Retinal pigment epithelial cell (primary cell): Measurements from ENCODE around the gene DDB1.
A peak's percentile ranks its signal among the peaks of the same experiment; 100 is the strongest.

Experiments used
- DNase-seq: peaks from one replicate; pipeline ENCODE4 v3.0.0-alpha.2; 2010; ENCODE audit warnings: low read depth
- H3K4me3 ChIP-seq: 2 replicates; pipeline ENCODE4 v1.5.1; 2011; ENCODE audit warnings: mild to moderate bottlenecking, low read length, control low read depth, moderate library complexity
- TF ChIP-seq, protein P1 (sequence below): conservative IDR thresholded peaks from 2 replicates; pipeline ENCODE4 v1.5.1; 2011; ENCODE audit warnings: low read depth, low read length, control low read depth, inconsistent platforms

DDB1 gene

DNA sequence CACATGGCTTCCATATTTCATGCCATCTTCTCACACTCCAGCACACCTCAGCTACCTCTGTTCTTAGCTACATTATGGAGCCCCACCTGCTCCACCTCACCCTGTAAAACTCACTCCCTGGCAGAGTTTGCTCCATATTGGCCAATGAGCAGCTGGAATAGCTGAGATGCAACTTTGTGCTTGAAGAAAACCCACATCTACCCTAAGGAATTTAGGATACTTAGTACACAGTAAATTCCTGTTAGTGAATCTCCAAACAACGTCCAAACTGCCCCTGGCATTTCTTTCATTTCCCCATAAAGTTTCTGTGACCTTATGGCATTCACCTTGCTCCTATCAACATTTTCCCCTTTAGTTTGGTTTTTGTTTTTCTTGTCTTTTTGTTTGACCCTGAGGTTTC is 35.6 kb downstream of the DDB1 start:
- TF ChIP-seq, protein P1, sequence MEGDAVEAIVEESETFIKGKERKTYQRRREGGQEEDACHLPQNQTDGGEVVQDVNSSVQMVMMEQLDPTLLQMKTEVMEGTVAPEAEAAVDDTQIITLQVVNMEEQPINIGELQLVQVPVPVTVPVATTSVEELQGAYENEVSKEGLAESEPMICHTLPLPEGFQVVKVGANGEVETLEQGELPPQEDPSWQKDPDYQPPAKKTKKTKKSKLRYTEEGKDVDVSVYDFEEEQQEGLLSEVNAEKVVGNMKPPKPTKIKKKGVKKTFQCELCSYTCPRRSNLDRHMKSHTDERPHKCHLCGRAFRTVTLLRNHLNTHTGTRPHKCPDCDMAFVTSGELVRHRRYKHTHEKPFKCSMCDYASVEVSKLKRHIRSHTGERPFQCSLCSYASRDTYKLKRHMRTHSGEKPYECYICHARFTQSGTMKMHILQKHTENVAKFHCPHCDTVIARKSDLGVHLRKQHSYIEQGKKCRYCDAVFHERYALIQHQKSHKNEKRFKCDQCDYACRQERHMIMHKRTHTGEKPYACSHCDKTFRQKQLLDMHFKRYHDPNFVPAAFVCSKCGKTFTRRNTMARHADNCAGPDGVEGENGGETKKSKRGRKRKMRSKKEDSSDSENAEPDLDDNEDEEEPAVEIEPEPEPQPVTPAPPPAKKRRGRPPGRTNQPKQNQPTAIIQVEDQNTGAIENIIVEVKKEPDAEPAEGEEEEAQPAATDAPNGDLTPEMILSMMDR: no peak
- H3K4me3 ChIP-seq: no peak overlapping the region
- no peak for DNase-seq

DNA sequence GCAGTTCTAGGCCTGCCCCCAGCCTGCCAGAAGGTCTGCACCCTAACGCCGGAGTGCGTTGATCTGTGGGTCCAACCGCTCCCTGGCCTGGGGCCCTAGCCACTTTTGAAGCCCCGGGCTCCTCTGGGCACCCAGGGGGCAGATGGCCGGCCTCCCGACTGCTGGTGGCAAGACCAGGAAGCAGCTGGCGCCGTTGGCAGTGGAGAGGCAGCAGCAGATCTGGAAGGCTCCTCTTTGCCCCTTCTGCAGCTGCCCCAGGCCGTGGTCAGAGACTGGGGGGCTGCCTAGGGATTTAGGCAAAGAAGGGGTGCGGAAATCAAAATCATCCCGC is 37.3 kb downstream of the DDB1 start:
- no peak for DNase-seq
- peak overlapping the region; percentile 55 for H3K4me3 ChIP-seq
- TF ChIP-seq, protein P1: no peak

DNA sequence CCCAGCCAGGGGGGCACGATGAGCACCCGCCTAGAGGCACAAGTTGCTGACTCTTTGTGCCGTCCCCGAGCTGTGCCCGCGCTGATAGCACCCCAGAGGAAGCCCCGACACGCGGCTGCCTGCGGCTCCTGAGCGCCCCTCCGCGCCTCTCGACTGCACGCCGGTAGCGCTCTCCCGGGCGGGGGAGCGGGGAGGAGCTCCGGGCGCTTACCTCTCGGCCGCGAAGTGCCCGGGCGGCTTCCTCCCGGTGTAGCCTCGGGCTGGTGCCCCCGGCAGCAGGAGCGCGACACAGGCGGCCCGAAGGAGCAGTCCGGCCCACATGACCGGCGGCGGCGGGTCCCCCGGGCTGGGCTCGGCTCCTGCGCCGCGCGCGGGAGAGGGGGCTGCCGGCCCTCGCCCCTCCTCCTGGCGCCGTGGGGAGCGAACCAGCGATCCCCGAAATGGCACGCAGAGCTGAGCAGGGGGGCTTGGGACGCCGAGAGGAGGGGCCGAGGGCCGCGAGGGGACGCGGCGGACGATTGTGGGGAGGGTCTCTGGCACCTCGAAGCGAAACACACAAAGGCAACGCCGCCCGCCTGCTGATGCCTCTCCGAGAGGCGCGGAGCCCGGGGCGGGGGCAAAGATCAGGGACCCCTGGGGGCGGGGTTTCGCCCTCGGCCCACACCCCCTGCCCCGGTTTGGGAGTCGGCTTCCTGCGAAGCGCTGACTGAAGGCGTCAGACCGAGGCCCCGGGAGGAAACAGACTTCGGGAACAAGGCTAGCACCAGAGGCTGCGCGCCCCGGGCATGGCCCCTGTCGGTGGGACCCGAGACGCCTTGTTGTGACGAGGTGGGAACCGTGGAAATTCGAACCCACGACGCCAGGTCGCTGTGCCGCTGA is 37.9 kb downstream of the DDB1 start, which contains the start of gene VWCE:
VWCE (minus strand) TSS at position 600 of the 879 bp plus-strand sequence; CDS start at position 321, 279 bp downstream.
- DNase-seq: no peak

DNA sequence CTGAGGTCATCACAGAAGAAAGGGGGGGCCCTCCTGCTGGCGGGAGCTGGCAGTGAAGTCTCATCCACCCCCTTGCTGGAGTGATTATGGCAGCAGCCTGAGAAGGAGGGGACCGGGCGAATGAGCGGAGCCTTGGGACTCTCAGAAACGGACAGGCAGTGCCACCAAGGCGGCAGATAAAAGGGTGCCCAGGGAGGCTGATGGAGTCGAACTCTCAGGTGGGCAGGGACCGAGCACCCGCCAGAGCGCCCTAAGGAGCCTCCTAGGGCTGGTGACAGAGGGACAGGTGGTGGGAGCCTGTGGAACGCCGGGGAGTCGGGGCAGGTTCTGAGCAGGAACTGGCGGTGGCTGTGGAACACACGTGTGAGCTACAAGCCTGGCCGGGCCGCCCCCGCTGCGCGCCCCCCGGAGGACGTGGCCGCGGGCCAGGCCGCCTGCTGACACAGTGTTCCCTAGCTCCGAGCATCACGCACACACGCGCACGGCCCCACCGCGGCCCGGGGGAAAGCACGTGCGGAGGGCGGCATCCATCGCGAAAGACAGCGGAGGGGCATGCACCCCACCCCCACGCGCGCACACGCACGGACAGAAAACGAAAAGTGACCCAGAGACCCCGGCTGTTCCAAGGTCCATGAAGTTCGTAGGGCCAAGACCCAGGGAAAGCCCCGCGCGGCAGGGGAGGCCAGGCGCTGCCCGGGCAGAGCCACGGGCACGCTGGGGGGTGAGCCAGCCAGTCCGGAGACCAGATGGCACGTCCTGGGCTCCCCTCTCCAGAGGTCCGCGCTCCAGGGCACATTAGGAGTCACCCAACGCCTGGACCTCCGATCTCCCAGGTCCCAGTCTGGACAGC is 38.8 kb downstream of the DDB1 start:
- no peak for DNase-seq
- H3K4me3 ChIP-seq: peak overlapping the region; percentile 55
- TF ChIP-seq, protein P1: peak; percentile 7

More for the DNA sequence above, 37.9 kb downstream of the DDB1 start, which contains the start of gene VWCE:
- H3K4me3 ChIP-seq: peak within 1 kb of the TSS; percentile 55
- TF ChIP-seq, protein P1: peak; percentile 41

DNA sequence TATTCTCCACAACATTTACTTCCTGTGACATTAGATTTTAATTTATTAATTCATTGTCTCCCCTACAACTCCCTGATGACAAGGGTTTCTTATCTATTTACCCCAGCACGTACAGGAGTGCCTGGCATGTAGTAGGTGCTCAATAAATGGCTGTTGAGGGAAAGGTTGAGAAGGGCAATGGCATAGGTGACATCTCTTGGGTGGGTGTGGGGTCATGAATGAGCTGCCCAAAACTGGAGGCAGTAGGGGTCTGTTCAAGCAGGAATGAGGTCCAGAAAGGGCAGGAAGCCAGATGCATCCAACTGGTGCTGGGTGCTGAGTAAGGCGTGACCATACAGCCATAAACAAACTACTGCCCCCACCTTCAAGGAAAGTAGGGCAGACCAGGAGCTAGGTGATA is 40.5 kb downstream of the DDB1 start:
- no peak for DNase-seq
- H3K4me3 ChIP-seq: no peak overlapping the region
- TF ChIP-seq, protein P1: no peak

DNA sequence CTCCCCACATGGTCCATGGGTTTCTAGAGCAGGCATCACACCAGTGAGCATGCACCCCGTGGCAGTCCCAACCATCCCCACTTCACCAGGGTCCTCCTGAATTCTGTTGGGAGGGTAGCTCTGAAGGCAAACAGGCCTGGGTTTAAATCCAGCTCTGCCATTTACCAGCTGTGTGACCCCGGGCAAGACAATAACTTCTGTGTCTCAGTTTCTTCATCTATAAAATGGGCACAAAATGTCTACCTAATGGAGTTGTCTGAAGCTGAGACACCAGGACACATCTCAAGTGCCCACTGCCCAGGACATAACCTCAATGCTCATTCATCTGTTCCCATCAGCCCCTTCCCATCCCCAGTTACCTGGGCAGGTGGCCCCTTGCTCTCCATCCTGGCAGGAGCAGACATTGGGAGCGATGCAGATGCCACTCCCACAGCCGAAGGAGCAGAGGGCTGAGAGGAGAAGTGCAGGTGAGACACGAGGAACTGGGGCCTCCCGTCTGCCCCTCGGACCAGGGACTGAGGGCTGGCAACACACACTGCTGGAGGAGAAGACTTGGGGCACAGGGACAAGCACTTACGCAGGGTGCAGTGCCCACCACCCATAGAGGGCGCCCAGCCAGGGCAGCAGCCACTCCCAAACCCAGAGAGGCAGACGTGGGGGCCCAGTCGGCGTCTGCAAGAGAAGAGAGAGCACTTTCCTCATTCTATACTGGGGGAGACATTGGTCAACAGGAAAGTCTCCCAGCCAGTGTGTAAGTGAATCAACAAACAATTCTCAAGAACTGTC is 41.8 kb downstream of the DDB1 start:
- H3K4me3 ChIP-seq: no peak overlapping the region
- no peak for DNase-seq
- TF ChIP-seq, protein P1: peak; percentile 25
